OCI-LY1 (cell line): ENCODE results near the gene TNC.

Experiments
- EZH2 ChIP-seq: fragments of 200-600 bp; sonication (generic), shearing (Covaris generic); IDR thresholded peaks from 2 replicates; pipeline ENCODE4 v1.8.0; 2017; ENCODE audit warnings: borderline replicate concordance, mixed run types, mild to moderate bottlenecking, antibody characterized with exemption, low read length, moderate library complexity, mixed read lengths
- TF ChIP-seq, protein P1 (sequence below): fragments of 200-600 bp; sonication (generic), shearing (Covaris generic); IDR thresholded peaks from 2 replicates; pipeline ENCODE4 v1.5.1; 2017; ENCODE audit warnings: mild to moderate bottlenecking, antibody characterized with exemption, low read length, moderate library complexity, mixed read lengths

DNA sequence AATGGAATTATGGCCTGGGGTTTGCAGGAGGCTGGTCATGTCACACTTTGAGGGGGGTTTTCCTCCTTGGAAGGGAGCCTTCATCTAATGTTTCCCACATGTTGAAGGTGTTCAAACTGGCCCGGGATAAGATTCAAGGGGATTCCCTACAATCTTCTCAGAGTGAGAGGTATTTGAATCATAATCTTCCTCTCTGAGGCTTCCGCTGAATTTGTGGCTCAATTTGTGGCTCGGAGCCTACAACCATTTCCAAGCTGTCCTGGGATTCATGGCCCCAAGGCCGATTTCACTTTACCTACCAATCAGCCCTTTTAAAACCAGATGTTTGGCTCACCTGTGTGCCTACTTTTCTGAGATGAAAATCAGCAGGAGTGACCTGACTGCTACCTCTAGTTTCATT lies 3.9 kb downstream of the TNC start:
- TF ChIP-seq, protein P1, sequence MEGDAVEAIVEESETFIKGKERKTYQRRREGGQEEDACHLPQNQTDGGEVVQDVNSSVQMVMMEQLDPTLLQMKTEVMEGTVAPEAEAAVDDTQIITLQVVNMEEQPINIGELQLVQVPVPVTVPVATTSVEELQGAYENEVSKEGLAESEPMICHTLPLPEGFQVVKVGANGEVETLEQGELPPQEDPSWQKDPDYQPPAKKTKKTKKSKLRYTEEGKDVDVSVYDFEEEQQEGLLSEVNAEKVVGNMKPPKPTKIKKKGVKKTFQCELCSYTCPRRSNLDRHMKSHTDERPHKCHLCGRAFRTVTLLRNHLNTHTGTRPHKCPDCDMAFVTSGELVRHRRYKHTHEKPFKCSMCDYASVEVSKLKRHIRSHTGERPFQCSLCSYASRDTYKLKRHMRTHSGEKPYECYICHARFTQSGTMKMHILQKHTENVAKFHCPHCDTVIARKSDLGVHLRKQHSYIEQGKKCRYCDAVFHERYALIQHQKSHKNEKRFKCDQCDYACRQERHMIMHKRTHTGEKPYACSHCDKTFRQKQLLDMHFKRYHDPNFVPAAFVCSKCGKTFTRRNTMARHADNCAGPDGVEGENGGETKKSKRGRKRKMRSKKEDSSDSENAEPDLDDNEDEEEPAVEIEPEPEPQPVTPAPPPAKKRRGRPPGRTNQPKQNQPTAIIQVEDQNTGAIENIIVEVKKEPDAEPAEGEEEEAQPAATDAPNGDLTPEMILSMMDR, result no peak
- no peak for TF ChIP-seq EZH2
